ENCODE measurements around the gene RACGAP1. TPM values are rescaled to one million over a fixed set of nuclear protein-coding genes. Genes with fewer than 3 reads are reported as not detected.

The RACGAP1 gene
- total RNA-seq, 4 donors from 2014 or later: 5.1 to 29.7 (median 8.5) TPM

- Histone ChIP-seq H3K27ac (no peak overlapping the region), H3K36me3 (no peaks in the 10 kb centered on the region), H3K27me3 (peaks cover 4 to 12% of the 10 kb centered on the region in 2 donors), H3K4me3 (no peak overlapping the region), H3K4me1 (peaks cover 0 to 16% (median 2%) of the 10 kb centered on the region in 4 donors), H3K9me3 (no peaks in the 10 kb centered on the region)
- DNase-seq: peak in 1 of 3 donors; percentile 27
- TF ChIP-seq CTCF (IDR thresholded peaks at IDR 0.05): no peak
- TF ChIP-seq POLR2A (IDR thresholded peaks at IDR 0.05): no peak
Observed at GRCh38 chr12:49964849-49965624, 60.3 kb downstream of the RACGAP1 start.

GRCh38 chr12:49963976-49964815 is 61.1 kb downstream of the RACGAP1 start:
- no peak for TF ChIP-seq CTCF (IDR thresholded peaks at IDR 0.05)
- TF ChIP-seq POLR2A (IDR thresholded peaks at IDR 0.05): no peak
- H3K27me3 ChIP-seq: peaks cover 4 to 17% of the 10 kb centered on the region in 2 donors
- H3K4me3 ChIP-seq: no peak overlapping the region
- peaks cover 0 to 16% (median 2%) of the 10 kb centered on the region in 4 donors for H3K4me1 ChIP-seq
- H3K9me3 ChIP-seq: no peaks in the 10 kb centered on the region
- peak in 1 of 3 donors; percentile 36 for DNase-seq
- no peak overlapping the region for H3K27ac ChIP-seq
- no peaks in the 10 kb centered on the region for H3K36me3 ChIP-seq

GRCh38 chr12:49962861-49963765 is 62.2 kb downstream of the RACGAP1 start:
- no peaks in the 10 kb centered on the region for H3K36me3 ChIP-seq
- peaks cover 0 to 16% (median 2%) of the 10 kb centered on the region in 4 donors for H3K4me1 ChIP-seq
- TF ChIP-seq CTCF (IDR thresholded peaks at IDR 0.05) (no peak), POLR2A (IDR thresholded peaks at IDR 0.05) (no peak)
- no peaks in the 10 kb centered on the region for H3K9me3 ChIP-seq
- no peak overlapping the region for H3K4me3 ChIP-seq
- H3K27ac ChIP-seq: no peak overlapping the region
- DNase-seq: peak in 1 of 3 donors; percentile 23
- peaks cover 4 to 17% of the 10 kb centered on the region in 2 donors for H3K27me3 ChIP-seq

DNA sequence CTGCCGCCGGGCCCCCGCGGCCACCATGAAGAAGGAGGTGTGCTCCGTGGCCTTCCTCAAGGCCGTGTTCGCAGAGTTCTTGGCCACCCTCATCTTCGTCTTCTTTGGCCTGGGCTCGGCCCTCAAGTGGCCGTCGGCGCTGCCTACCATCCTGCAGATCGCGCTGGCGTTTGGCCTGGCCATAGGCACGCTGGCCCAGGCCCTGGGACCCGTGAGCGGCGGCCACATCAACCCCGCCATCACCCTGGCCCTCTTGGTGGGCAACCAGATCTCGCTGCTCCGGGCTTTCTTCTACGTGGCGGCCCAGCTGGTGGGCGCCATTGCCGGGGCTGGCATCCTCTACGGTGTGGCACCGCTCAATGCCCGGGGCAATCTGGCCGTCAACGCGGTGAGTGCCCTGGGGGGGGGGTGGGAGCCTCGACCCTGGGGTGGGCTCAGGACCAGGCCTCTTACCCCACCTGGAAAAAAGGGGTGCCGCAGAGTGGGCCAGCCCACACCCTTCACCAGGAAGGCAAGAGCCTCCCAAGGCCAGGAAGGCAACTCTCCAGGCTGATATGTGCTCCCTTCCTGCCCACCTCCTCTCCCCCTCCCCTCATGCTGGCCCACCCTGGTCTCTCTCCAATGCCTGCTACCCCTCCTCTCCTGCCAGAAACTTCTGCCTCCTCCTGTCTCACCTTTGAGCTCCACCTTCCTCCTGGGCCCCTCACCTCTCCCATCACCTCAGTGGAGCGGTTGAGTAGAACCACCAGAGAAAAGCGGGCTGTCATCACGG is 63.1 kb downstream of the RACGAP1 start:
- no peak for DNase-seq
- Histone ChIP-seq H3K4me3 (no peak overlapping the region), H3K36me3 (no peaks in the 10 kb centered on the region), H3K27ac (no peak overlapping the region), H3K9me3 (no peaks in the 10 kb centered on the region), H3K27me3 (peaks cover 4 to 17% of the 10 kb centered on the region in 2 donors), H3K4me1 (peaks cover 0 to 9% (median 1%) of the 10 kb centered on the region in 4 donors)
- TF ChIP-seq POLR2A (IDR thresholded peaks at IDR 0.05) (no peak), CTCF (IDR thresholded peaks at IDR 0.05) (no peak)
